Activated T-cell treated with anti-CD3 and anti-CD28 coated beads for 24 hours (primary cell): ENCODE results near the gene MPZL3.

Source experiments
- DNase-seq: peaks from one replicate; pipeline ENCODE4 v3.0.0-alpha.2; 2020; ENCODE audit warnings: low read depth

MPZL3 gene

GRCh38 chr11:118264569-118265465 is 12.7 kb upstream of the MPZL3 start:
- no peak for DNase-seq

GRCh38 chr11:118263695-118264568 is 11.8 kb upstream of the MPZL3 start, which contains the start of gene MPZL2:
TSS of gene MPZL2 (minus strand) at chr11:118264297. CDS start at chr11:118264153, 144 bp downstream.
- DNase-seq, result no peak

GRCh38 chr11:118263112-118263511 is 10.9 kb upstream of the MPZL3 start:
- no peak for DNase-seq

GRCh38 chr11:118260353-118260752 is 8.2 kb upstream of the MPZL3 start:
- no peak for DNase-seq

GRCh38 chr11:118259138-118259537 is 7.0 kb upstream of the MPZL3 start:
- no peak for DNase-seq

- DNase-seq, result no peak
Measured at GRCh38 chr11:118258410-118258809, 6.2 kb upstream of the MPZL3 start.

- DNase-seq, result no peak
Measured at GRCh38 chr11:118252688-118253087, 523 bp upstream of the MPZL3 start.

GRCh38 chr11:118247041-118247440 is 5.1 kb downstream of the MPZL3 start:
- no peak for DNase-seq

- no peak for DNase-seq
Measured at GRCh38 chr11:118245936-118246562, 6.1 kb downstream of the MPZL3 start.

- no peak for DNase-seq
Measured at GRCh38 chr11:118243993-118244762, 8.0 kb downstream of the MPZL3 start.

GRCh38 chr11:118243161-118243560 is 9.0 kb downstream of the MPZL3 start:
- DNase-seq, result no peak

- DNase-seq, result no peak
Measured at GRCh38 chr11:118241764-118242098, 10.4 kb downstream of the MPZL3 start.

GRCh38 chr11:118240999-118241763 is 11.0 kb downstream of the MPZL3 start:
- peak; percentile 70 for DNase-seq

GRCh38 chr11:118239509-118240205 is 12.5 kb downstream of the MPZL3 start:
- no peak for DNase-seq

- DNase-seq, result no peak
Measured at GRCh38 chr11:118238929-118239328, 13.2 kb downstream of the MPZL3 start.

- DNase-seq, result no peak
Measured at GRCh38 chr11:118238421-118238820, 13.7 kb downstream of the MPZL3 start.

GRCh38 chr11:118236170-118236569 is 16.0 kb downstream of the MPZL3 start:
- DNase-seq, result no peak

- no peak for DNase-seq
Measured at GRCh38 chr11:118234833-118235232, 17.3 kb downstream of the MPZL3 start.

GRCh38 chr11:118233850-118234249 is 18.3 kb downstream of the MPZL3 start:
- no peak for DNase-seq

GRCh38 chr11:118233377-118233776 is 18.8 kb downstream of the MPZL3 start:
- DNase-seq, result no peak
